ENCODE measurements around the gene DAPK1.

Gene DAPK1

GRCh38 chr9:87516926-87517290 is 19.2 kb downstream of the DAPK1 start:
- DNase-seq (ENCODE audit: low spot score), result no peak

GRCh38 chr9:87517732-87518131 is 20.1 kb downstream of the DAPK1 start:
- no peak for DNase-seq (ENCODE audit: low spot score)

GRCh38 chr9:87518702-87519335 is 21.2 kb downstream of the DAPK1 start:
- no peak for DNase-seq (ENCODE audit: low spot score)

GRCh38 chr9:87519461-87519860 is 21.8 kb downstream of the DAPK1 start:
- DNase-seq (ENCODE audit: low spot score), result no peak

DNA sequence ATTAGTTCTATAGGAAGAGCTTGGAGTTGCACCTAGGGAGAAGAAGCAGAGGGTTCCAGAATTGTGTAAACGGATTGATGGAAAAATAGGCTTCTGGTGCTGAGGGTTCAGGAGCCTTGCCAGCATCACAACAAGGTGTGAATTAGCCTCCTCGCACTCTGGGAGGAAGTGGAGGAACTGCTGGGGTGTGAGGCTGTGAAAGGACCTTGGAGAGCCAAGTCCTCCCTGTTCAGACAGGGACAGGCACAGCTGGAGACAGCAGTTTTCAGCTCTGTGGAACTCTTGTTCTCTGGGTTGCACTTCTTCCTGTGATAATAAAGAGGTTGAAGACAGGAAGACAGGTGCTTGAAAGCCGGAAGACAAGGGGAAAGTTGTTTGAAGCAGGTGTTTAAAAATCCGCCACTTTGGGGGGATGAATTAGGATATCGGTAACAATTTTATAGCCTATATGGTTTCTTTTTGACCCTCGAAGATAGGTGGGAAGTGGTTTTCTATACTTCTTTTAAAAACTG is 22.6 kb downstream of the DAPK1 start:
- no peak for DNase-seq (ENCODE audit: low spot score)

DNA sequence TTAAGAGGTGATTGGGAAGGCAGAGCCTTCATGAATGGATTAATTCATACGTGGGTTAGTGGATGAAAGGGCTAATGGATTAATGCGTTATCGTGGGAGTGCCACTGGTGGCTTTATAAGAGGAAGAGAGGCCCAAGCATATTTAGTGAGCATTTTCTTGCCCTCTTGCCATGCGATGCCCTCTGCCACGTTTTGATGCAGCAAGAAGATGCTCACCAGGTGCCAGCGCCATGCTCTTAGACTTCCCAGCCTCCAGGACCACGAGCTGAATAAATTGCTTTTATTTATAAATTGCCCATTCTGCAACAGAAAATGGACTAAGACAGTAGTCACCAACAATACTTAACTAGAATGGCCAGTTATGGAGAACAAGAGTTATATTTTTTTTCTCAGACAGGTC is 24.2 kb downstream of the DAPK1 start:
- no peak for DNase-seq (ENCODE audit: low spot score)

- no peak for DNase-seq (ENCODE audit: low spot score)
Observed at GRCh38 chr9:87524061-87524460, 26.4 kb downstream of the DAPK1 start.

GRCh38 chr9:87525546-87526303 is 28.1 kb downstream of the DAPK1 start:
- DNase-seq (ENCODE audit: low spot score), result no peak

- no peak for DNase-seq (ENCODE audit: low spot score)
Observed at GRCh38 chr9:87527211-87527916, 29.7 kb downstream of the DAPK1 start.

GRCh38 chr9:87528969-87529368 is 31.3 kb downstream of the DAPK1 start:
- DNase-seq (ENCODE audit: low spot score), result no peak

GRCh38 chr9:87529671-87530070 is 32.0 kb downstream of the DAPK1 start:
- DNase-seq (ENCODE audit: low spot score), result no peak

- DNase-seq (ENCODE audit: low spot score), result no peak
Observed at GRCh38 chr9:87530716-87531115, 33.0 kb downstream of the DAPK1 start.

GRCh38 chr9:87531370-87532295 is 34.0 kb downstream of the DAPK1 start:
- no peak for DNase-seq (ENCODE audit: low spot score)

- DNase-seq (ENCODE audit: low spot score), result no peak
Observed at GRCh38 chr9:87533271-87533670, 35.6 kb downstream of the DAPK1 start.

DNA sequence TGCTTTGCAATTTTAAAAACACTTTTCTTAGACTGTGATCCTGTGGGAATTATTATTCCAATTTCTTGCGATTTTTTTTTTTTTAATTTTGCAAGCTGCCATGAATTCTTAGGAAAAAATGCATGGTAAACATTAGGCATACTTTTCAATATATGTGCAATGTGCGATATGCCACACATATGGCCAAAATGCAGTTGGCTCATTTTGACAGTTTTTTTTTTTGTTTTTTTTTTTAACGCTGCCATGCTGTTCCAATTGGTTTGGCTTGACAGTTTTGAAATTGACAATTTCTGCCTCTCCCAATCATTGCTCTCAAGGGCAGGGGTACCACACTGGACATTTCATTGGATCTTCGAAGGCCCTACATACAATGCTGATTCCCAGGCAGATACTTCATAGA is 36.4 kb downstream of the DAPK1 start:
- no peak for DNase-seq (ENCODE audit: low spot score)

- DNase-seq (ENCODE audit: low spot score), result no peak
Observed at GRCh38 chr9:87534957-87535356, 37.3 kb downstream of the DAPK1 start.

GRCh38 chr9:87535817-87536539 is 38.3 kb downstream of the DAPK1 start:
- no peak for DNase-seq (ENCODE audit: low spot score)

GRCh38 chr9:87537625-87538024 is 40.0 kb downstream of the DAPK1 start:
- DNase-seq (ENCODE audit: low spot score), result no peak

DNA sequence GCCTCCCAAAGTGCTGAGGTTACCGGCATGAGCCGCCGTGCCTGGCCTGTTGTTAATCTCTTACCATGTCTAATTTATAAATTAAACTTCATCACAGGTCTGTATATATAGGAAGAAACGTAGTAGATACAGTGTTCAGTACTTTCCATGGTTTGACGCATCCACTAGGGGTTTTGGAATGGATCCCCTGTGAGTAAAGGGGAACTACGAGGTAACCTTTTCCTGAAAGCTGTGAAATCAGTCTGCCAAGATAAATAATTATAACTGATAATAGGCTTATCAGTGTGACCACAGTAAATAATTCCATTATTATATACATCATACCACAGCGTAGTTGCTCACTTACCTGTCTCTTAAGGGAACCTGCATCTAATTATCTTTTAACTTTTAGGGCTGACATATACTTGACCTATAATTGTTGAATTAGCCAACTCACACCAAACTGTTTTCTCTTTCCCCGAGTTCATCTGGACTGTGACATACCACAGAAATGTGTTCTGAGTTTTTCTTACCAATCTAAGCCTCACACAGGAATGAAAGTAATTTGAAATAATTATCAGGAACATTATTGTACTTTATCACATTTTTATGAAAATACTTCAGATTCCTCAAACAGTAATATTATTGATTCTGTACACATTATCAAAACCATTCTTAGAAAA is 42.9 kb downstream of the DAPK1 start:
- DNase-seq (ENCODE audit: low spot score), result no peak

DNA sequence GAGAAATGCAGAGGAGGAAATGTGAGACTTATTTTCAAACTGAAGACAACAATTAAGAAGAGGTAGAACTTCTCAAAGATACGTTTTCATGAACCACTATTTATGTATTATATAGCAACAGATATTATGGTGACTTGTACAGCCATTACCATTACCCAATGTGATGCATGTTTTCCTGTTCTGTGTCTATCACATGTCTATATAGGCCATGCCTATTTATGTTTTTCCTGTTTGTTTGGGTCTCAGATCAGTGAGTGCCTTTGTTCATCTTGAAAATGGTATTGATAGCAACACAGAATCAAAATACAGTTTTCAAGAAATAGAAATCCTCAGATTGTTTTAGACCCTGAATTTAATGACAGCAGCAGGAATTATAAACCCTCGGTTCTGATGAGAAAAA is 44.0 kb downstream of the DAPK1 start:
- no peak for DNase-seq (ENCODE audit: low spot score)

DNA sequence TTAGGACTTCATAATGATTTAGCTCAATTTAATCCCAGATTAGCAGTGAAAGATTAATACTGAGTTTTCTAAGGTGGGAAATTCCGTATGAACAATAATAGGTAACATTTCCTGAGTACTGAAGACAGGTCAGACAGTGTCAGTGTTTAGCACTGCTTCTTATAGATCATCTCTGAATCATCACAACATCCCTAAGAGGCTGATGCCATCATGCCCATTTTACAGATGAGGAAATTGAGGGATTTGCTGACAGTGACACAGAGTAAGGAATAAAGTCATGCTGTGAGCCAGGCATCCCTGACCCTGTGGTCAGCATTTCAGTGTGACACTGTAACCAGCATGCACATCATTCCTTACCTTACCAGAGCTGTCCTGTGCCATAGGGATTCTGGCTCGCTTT is 44.5 kb downstream of the DAPK1 start:
- DNase-seq (ENCODE audit: low spot score), result no peak
